Measurements from ENCODE around the gene OTUD7B.
A peak's percentile ranks its signal among the peaks of the same experiment; 100 is the strongest.

DNA sequence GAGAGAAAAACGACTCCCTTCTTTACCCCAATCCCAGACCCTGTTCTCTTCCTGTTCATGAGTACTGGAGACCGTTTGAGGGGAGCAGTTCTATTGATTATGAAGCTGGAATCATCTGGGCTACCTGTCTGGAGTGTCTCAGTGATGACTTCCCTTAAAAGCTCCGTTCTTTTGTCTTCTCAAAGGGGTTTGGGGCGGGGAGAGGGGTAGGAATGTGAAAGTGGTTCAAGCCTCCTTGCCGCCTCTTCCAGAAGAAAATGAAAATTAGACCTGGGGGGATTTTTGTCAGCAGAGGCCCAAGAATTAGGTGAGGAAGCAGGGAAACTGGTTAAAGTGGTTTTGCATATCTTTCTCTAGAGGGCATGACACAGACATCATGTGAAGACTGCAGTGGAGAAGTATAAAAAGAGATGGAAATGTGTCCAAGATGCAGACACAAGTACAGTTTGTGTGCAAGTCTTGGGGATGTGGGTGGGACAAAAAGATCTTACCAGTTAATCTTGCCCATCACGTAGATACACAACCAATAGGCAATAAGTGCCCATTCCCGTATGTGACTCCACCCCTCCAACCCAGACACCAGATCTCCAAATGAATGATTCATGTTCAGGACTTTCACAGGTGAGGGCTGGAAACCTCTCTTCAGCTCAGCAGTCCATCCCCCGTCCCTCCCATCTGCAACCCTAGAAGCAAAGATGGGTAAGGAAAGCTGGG, 73.4 kb downstream of the OTUD7B start:
- TF ChIP-seq CTCF (IDR thresholded peaks at IDR 0.05; ENCODE audit: low read length) (0 out of 2 replicates have a peak, but pooled peaks have one; percentile 9), EZH2phosphoT487 (IDR thresholded peaks at IDR 0.05; ENCODE audit: low read length) (no peak)
